Breast epithelium (tissue), 4 donors: Measurements from ENCODE around the gene GRIK4. TPM values are rescaled to one million over a fixed set of nuclear protein-coding genes. Genes with fewer than 3 reads are reported as not detected.

Experiments used
- DNase-seq, 2 donors: peaks; one replicate each; pipeline ENCODE4 v3.0.0-alpha.2; 2019; ENCODE audit warnings: low spot score in 2 of 2
- H3K27ac ChIP-seq, 2 donors: fragments of 200-600 bp; sonication (generic) in 1 of 2; one replicate each; pipeline ENCODE4 v1.5.1; 2016 to 2019; ENCODE audit warnings: mild to moderate bottlenecking in 1 of 2
- H3K27me3 ChIP-seq, 2 donors: fragments of 200-600 bp; sonication (generic) in 1 of 2; one replicate each; pipeline versions ENCODE4 v1.5.1 to v1.6.0; 2017 to 2019; ENCODE audit warnings: control low read depth in 1 of 2, mild to moderate bottlenecking in 1 of 2
- H3K36me3 ChIP-seq: fragments of 200-600 bp; one replicate; pipeline ENCODE4 v1.5.1; 2019
- H3K4me1 ChIP-seq, 2 donors: fragments of 200-600 bp; sonication (generic); one replicate each; pipeline ENCODE4 v1.5.1; 2016 to 2019; ENCODE audit warnings: control low read depth in 1 of 2
- H3K4me3 ChIP-seq, 3 donors: fragments of 200-600 bp; sonication (generic); 1 replicate in 2 of 3; 2 replicates in 1 of 3; pipeline ENCODE4 v1.5.1; 2016 to 2019; ENCODE audit warnings: mild to moderate bottlenecking in 3 of 3, moderate library complexity in 2 of 3
- H3K9me3 ChIP-seq, 2 donors: fragments of 200-600 bp; sonication (generic) in 1 of 2; one replicate each; pipeline ENCODE4 v1.5.1; 2016 to 2019; ENCODE audit warnings: control low read depth in 1 of 2
- CTCF ChIP-seq, 3 donors: fragments of 450-650 bp; IDR thresholded peaks; one replicate each; pipeline ENCODE4 v1.5.1; 2016 to 2017; ENCODE audit warnings: antibody characterized with exemption in 3 of 3, mild to moderate bottlenecking in 3 of 3, moderate library complexity in 3 of 3
- POLR2A ChIP-seq: fragments of 450-650 bp; IDR thresholded peaks from one replicate; pipeline ENCODE4 v1.6.1; 2016; ENCODE audit warnings: antibody characterized with exemption, mild to moderate bottlenecking, moderate library complexity
- POLR2AphosphoS5 ChIP-seq, 3 donors: sonication (generic); formaldehyde crosslinking; IDR thresholded peaks; one replicate each; pipeline ENCODE4 v1.6.1; 2017; ENCODE audit warnings: antibody characterized with exemption in 3 of 3
- intact Hi-C: fragments of 100-400 bp; cut with DNase I; formaldehyde crosslinking; loops from one replicate; pipeline ENCODE4 v1.15.1; 2023; ENCODE audit warnings: low total_unique reads
- total RNA-seq, 3 donors: library from RNA; depleted of rRNA; stranded (reverse); fragments of >200 nt; gene quantifications; one replicate each; pipeline ENCODE4 v1.1.0, GENCODE V29; 2016

GRIK4 gene
- total RNA-seq, 3 donors from 2014 or later: 0.29 to 0.66 TPM; not detected in 1

GRCh38 chr11:120896687-120897086 lies 385.1 kb downstream of the GRIK4 start:
- intact Hi-C loops: no loop called here
- Histone ChIP-seq H3K27ac (no peak overlapping the region), H3K27me3 (peaks cover 0 to 10% of the 10 kb centered on the region in 2 donors), H3K4me3 (no peak overlapping the region), H3K36me3 (no peaks in the 10 kb centered on the region), H3K4me1 (no peaks in the 10 kb centered on the region), H3K9me3 (no peaks in the 10 kb centered on the region)
- DNase-seq: no peak
- TF ChIP-seq CTCF (IDR thresholded peaks at IDR 0.05) (no peak), POLR2AphosphoS5 (IDR thresholded peaks at IDR 0.05) (no peak), POLR2A (no peak)

GRCh38 chr11:120898568-120898967 lies 387.0 kb downstream of the GRIK4 start:
- H3K27ac ChIP-seq: no peak overlapping the region
- H3K4me1 ChIP-seq: no peaks in the 10 kb centered on the region
- H3K4me3 ChIP-seq: no peak overlapping the region
- H3K36me3 ChIP-seq: no peaks in the 10 kb centered on the region
- intact Hi-C loops: no loop called here
- peaks cover 0 to 10% of the 10 kb centered on the region in 2 donors for H3K27me3 ChIP-seq
- H3K9me3 ChIP-seq: no peaks in the 10 kb centered on the region
- TF ChIP-seq POLR2AphosphoS5 (IDR thresholded peaks at IDR 0.05) (no peak), CTCF (IDR thresholded peaks at IDR 0.05) (no peak), POLR2A (no peak)
- no peak for DNase-seq

- H3K9me3 ChIP-seq: no peaks in the 10 kb centered on the region
- DNase-seq: no peak
- no peak overlapping the region for H3K27ac ChIP-seq
- H3K4me3 ChIP-seq: no peak overlapping the region
- H3K4me1 ChIP-seq: no peaks in the 10 kb centered on the region
- H3K36me3 ChIP-seq: no peaks in the 10 kb centered on the region
- TF ChIP-seq POLR2AphosphoS5 (IDR thresholded peaks at IDR 0.05) (no peak), POLR2A (no peak), CTCF (IDR thresholded peaks at IDR 0.05) (no peak)
- peaks cover 0 to 10% of the 10 kb centered on the region in 2 donors for H3K27me3 ChIP-seq
- intact Hi-C loops: no loop called here
These were observed 388.2 kb downstream of the GRIK4 start for GRCh38 chr11:120899720-120900119.

- Histone ChIP-seq H3K27ac (no peak overlapping the region), H3K27me3 (peaks cover 0 to 10% of the 10 kb centered on the region in 2 donors)
- DNase-seq: no peak
These were observed 389.1 kb downstream of the GRIK4 start for GRCh38 chr11:120900643-120901042.

GRCh38 chr11:120903686-120904085 lies 392.1 kb downstream of the GRIK4 start:
- intact Hi-C loops: no loop called here
- H3K4me3 ChIP-seq: no peak overlapping the region
- no peak for DNase-seq
- no peaks in the 10 kb centered on the region for H3K9me3 ChIP-seq
- no peak for TF ChIP-seq POLR2AphosphoS5 (IDR thresholded peaks at IDR 0.05)
- no peak for TF ChIP-seq CTCF (IDR thresholded peaks at IDR 0.05)
- no peak for TF ChIP-seq POLR2A
- no peak overlapping the region for H3K27ac ChIP-seq
- peaks cover 0 to 1% of the 10 kb centered on the region in 2 donors for H3K27me3 ChIP-seq
- no peaks in the 10 kb centered on the region for H3K4me1 ChIP-seq
- H3K36me3 ChIP-seq: no peaks in the 10 kb centered on the region

More at GRCh38 chr11:120900643-120901042, 389.1 kb downstream of the GRIK4 start:
- intact Hi-C loops: no loop called here
- Histone ChIP-seq H3K4me1 (no peaks in the 10 kb centered on the region), H3K36me3 (no peaks in the 10 kb centered on the region), H3K4me3 (no peak overlapping the region), H3K9me3 (no peaks in the 10 kb centered on the region)
- no peak for TF ChIP-seq POLR2A
- TF ChIP-seq CTCF (IDR thresholded peaks at IDR 0.05): no peak
- TF ChIP-seq POLR2AphosphoS5 (IDR thresholded peaks at IDR 0.05): no peak
